ENCODE results near the gene ATRN.

DNA sequence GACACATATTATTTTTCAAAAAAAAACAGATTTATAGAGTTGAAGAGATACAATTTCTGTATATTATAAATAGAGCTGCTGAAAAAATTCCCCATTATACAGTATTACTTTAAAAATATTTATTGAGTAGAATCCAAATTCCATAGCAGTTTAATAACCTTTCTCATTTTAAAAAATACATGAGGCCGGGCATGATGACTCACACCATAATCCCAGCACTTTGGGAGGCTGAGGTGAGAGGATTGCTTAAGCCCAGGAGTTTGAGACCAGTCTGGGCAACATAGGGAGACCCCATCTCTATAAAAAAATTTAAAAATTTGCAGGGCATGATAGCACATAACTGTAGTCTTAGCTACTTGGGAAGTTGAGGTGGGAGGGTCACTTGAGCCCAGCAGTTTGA, 13.0 kb downstream of the ATRN start:
- TF ChIP-seq, protein P1, sequence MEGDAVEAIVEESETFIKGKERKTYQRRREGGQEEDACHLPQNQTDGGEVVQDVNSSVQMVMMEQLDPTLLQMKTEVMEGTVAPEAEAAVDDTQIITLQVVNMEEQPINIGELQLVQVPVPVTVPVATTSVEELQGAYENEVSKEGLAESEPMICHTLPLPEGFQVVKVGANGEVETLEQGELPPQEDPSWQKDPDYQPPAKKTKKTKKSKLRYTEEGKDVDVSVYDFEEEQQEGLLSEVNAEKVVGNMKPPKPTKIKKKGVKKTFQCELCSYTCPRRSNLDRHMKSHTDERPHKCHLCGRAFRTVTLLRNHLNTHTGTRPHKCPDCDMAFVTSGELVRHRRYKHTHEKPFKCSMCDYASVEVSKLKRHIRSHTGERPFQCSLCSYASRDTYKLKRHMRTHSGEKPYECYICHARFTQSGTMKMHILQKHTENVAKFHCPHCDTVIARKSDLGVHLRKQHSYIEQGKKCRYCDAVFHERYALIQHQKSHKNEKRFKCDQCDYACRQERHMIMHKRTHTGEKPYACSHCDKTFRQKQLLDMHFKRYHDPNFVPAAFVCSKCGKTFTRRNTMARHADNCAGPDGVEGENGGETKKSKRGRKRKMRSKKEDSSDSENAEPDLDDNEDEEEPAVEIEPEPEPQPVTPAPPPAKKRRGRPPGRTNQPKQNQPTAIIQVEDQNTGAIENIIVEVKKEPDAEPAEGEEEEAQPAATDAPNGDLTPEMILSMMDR (IDR thresholded peaks at IDR 0.05 in 4 of 5, conservative IDR thresholded peaks at IDR 0.05 in 1 of 5): no peak
- TF ChIP-seq POLR2A (IDR thresholded peaks at IDR 0.05): no peak
